ENCODE data around the gene GPR42.

GRCh38 chr19:35345671-35346111 is 25.2 kb upstream of the GPR42 start:
- TF ChIP-seq CTCF (conservative IDR thresholded peaks at IDR 0.05; ENCODE audit: low read depth, low read length) (no peak), EZH2 (IDR thresholded peaks at IDR 0.05; ENCODE audit: borderline replicate concordance, low read depth, low read length, poor library complexity, severe bottlenecking) (no peak)
